ENCODE results near the gene ADSS2.

DNA sequence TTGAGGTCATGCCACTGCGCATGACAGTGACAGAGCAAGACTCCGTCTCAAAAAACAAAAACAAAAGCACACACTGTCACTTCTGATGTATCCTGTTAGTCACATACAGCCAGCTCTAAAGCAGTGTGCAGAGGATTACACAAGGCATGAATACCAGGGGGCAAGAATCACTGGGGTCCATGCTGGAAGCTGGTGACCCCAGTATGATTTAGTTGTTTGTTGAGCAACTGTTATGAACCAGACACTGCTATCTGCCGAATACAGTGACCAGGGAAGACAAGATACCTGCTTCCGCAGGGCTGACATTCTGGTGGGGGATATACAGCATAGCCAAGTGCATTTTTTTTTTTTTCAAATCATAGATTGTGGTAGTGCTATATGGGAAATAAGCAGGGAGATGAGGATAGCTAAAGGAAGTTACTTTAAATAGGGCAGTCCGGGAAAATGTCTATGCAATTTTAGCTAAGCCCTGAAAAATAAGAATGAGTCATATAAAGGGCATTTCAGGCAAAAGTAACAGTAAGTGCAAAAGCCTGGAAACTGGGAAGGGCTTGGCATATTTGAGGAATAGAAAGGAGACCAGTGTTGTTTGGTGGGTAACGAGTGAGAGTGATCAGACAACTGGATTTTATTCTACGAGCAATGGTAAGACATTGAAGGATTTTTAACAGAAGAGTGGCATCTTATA lies 69.7 kb downstream of the ADSS2 start:
- TF ChIP-seq, protein P1, sequence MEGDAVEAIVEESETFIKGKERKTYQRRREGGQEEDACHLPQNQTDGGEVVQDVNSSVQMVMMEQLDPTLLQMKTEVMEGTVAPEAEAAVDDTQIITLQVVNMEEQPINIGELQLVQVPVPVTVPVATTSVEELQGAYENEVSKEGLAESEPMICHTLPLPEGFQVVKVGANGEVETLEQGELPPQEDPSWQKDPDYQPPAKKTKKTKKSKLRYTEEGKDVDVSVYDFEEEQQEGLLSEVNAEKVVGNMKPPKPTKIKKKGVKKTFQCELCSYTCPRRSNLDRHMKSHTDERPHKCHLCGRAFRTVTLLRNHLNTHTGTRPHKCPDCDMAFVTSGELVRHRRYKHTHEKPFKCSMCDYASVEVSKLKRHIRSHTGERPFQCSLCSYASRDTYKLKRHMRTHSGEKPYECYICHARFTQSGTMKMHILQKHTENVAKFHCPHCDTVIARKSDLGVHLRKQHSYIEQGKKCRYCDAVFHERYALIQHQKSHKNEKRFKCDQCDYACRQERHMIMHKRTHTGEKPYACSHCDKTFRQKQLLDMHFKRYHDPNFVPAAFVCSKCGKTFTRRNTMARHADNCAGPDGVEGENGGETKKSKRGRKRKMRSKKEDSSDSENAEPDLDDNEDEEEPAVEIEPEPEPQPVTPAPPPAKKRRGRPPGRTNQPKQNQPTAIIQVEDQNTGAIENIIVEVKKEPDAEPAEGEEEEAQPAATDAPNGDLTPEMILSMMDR (IDR thresholded peaks at IDR 0.05): no peak
- TF ChIP-seq POLR2A (IDR thresholded peaks at IDR 0.05): no peak
